Measurements from ENCODE around the gene TECRL.
A peak's percentile ranks its signal among the peaks of the same experiment; 100 is the strongest.

TECRL gene

GRCh38 chr4:64248186-64248585 lies 161.1 kb downstream of the TECRL start:
- H3K9me3 ChIP-seq (ENCODE audit: control insufficient read depth, insufficient read depth, low read length), result no peaks in the 10 kb centered on the region
- no peak for DNase-seq (ENCODE audit: low read depth, low spot score)
- no peaks in the 10 kb centered on the region for H3K27me3 ChIP-seq (ENCODE audit: control insufficient read depth, insufficient read depth, low read length)
- H3K4me1 ChIP-seq (ENCODE audit: control insufficient read depth, insufficient read depth, low read length), result no peaks in the 10 kb centered on the region
- no peaks in the 10 kb centered on the region for H3K36me3 ChIP-seq (ENCODE audit: control insufficient read depth, insufficient read depth, low read length)
- no peak overlapping the region for H3K4me3 ChIP-seq (ENCODE audit: low read length)
- H3K27ac ChIP-seq (ENCODE audit: low read length), result no peak overlapping the region

DNA sequence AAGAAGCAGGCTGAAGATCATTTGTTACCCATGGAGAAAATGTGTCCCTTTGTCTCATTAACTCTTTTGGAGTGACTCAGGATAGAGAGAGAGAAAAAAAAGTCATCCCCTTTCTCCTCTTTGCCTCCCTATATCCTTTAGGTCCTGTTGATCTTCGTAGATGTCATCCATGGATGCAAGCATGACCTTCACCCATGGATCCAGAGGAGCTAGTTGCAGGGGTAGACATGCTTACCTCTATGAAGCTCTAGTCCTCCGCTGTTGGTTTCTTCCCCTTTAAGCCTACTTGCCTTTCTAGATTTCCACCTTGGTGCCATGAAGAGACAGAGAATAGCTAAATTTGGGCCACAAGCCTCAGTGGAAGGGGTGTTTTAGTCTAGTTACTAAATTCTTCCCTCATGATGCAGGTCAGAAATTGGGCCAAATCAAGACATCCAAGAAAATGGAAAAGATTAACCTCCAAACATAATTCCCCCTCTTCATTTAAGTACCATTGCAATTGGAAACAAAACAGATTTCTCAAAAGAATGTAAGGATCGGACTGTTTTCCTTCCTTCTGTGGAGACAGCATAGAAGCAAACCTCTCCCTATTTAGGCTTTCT lies 178.4 kb downstream of the TECRL start:
- H3K4me3 ChIP-seq (ENCODE audit: low read length), result no peak overlapping the region
- DNase-seq (ENCODE audit: low read depth, low spot score), result peak; percentile 2
- no peaks in the 10 kb centered on the region; the same call in 1 of the 2 replicates for H3K27me3 ChIP-seq (ENCODE audit: control insufficient read depth, insufficient read depth, low read length)
- H3K36me3 ChIP-seq (ENCODE audit: control insufficient read depth, insufficient read depth, low read length), result no peaks in the 10 kb centered on the region
- no CpG with 5 or more reads among the region's 3 CpGs for WGBS (ENCODE audit: insufficient coverage, insufficient read length)
- no peaks in the 10 kb centered on the region for H3K4me1 ChIP-seq (ENCODE audit: control insufficient read depth, insufficient read depth, low read length)
- H3K9me3 ChIP-seq (ENCODE audit: control insufficient read depth, insufficient read depth, low read length), result peaks cover 3% of the 10 kb centered on the region; the same call in 1 of the 2 replicates
- H3K27ac ChIP-seq (ENCODE audit: low read length), result no peak overlapping the region

Data from iPS DF 6.9 (cell line).